Common myeloid progenitor, CD34-positive (primary cell): ENCODE results near the gene SAP130.

Experiments
- CTCF ChIA-PET: fragments of 350-600 bp; sonication (Branson Sonifier 250); formaldehyde crosslinking; loops from one replicate; lab custom pipeline; 2021; ENCODE audit warnings: antibody characterized with exemption; lab: Charles Lee
- POLR2A ChIA-PET: fragments of 350-600 bp; sonication (Branson Sonifier 250); formaldehyde crosslinking; loops from one replicate; lab custom pipeline; 2021; ENCODE audit warnings: antibody characterized with exemption; lab: Charles Lee
- DNase-seq, 3 donors: peaks; one replicate each; pipeline versions ENCODE4 v3.0.0 to v3.0.0-alpha.2; 2013
- H3K27ac ChIP-seq, 2 experiments: 1 replicate in 1 of 2; 2 replicates in 1 of 2; pipeline ENCODE4 v1.7.0; 2013; ENCODE audit warnings: inconsistent platforms in 2 of 2, low read length in 2 of 2, mild to moderate bottlenecking in 2 of 2, low read depth in 1 of 2, moderate library complexity in 1 of 2; ENCODE audit not compliant: severe bottlenecking in 2 of 2, insufficient read depth in 1 of 2, poor library complexity in 1 of 2
- H3K27me3 ChIP-seq, 5 experiments: replicated peaks in 2 of 5; 1 replicate in 3 of 5; 2 replicates in 2 of 5; pipeline versions ENCODE4 v1.6.1 to v1.7.0; 2013; ENCODE audit warnings: low read length in 4 of 5, mild to moderate bottlenecking in 2 of 5, moderate library complexity in 2 of 5, inconsistent platforms in 1 of 5; ENCODE audit not compliant: insufficient read depth in 5 of 5, control insufficient read depth in 4 of 5
- H3K36me3 ChIP-seq, 4 experiments: 1 replicate in 2 of 4; 2 replicates in 2 of 4; pipeline versions ENCODE4 v1.6.1 to v1.7.0; 2013; ENCODE audit warnings: low read length in 3 of 4, control low read depth in 1 of 4, mild to moderate bottlenecking in 1 of 4; ENCODE audit not compliant: control insufficient read depth in 4 of 4, insufficient read depth in 4 of 4
- H3K4me1 ChIP-seq, 4 experiments: 1 replicate in 3 of 4; 2 replicates in 1 of 4; pipeline versions ENCODE4 v1.6.1 to v1.7.1; 2013; ENCODE audit warnings: low read length in 3 of 4, mild to moderate bottlenecking in 3 of 4, control low read depth in 1 of 4, inconsistent platforms in 1 of 4, moderate library complexity in 1 of 4; ENCODE audit not compliant: control insufficient read depth in 4 of 4, insufficient read depth in 4 of 4; ENCODE audit errors: control extremely low read depth in 1 of 4
- H3K4me3 ChIP-seq, 7 experiments: 1 replicate in 4 of 7; 2 replicates in 3 of 7; pipeline versions ENCODE4 v1.5.1 to v1.7.0; 2013; ENCODE audit warnings: mild to moderate bottlenecking in 7 of 7, low read length in 6 of 7, moderate library complexity in 6 of 7, inconsistent platforms in 2 of 7, low read depth in 2 of 7, control low read depth in 1 of 7; ENCODE audit not compliant: insufficient read depth in 4 of 7, control insufficient read depth in 1 of 7; ENCODE audit errors: extremely low read depth in 1 of 7
- H3K9me3 ChIP-seq, 5 experiments: 1 replicate in 4 of 5; 2 replicates in 1 of 5; pipeline versions ENCODE4 v1.6.1 to v1.7.1; 2013; ENCODE audit warnings: low read length in 4 of 5, mild to moderate bottlenecking in 2 of 5, inconsistent platforms in 1 of 5, low read depth in 1 of 5, moderate library complexity in 1 of 5; ENCODE audit not compliant: control insufficient read depth in 4 of 5, insufficient read depth in 2 of 5; ENCODE audit errors: control extremely low read depth in 1 of 5
- WGBS: methylation state at CpG from one replicate; pipeline ENCODE4 v1.1.5; 2013; ENCODE audit not compliant: insufficient coverage; 5-methylcytosine and 5-hydroxymethylcytosine counted together

The SAP130 gene

GRCh38 chr2:127929449-127929848 lies 98.4 kb downstream of the SAP130 start:
- H3K36me3 ChIP-seq: no peaks in the 10 kb centered on the region
- no peaks in the 10 kb centered on the region for H3K27me3 ChIP-seq
- 100% methylated on average over 1 of the region's 1 CpG for WGBS
- H3K4me3 ChIP-seq: no peak overlapping the region
- DNase-seq: no peak
- no peak overlapping the region for H3K27ac ChIP-seq
- ChIA-PET CTCF (interaction anchor here (0.7 kb wide), 1 partner anchor 71 kb away, joined by 3 read pairs; no protein-coding TSS in a partner anchor), POLR2A (no interaction called here)
- no peaks in the 10 kb centered on the region for H3K4me1 ChIP-seq
- H3K9me3 ChIP-seq: no peaks in the 10 kb centered on the region

GRCh38 chr2:127927384-127927783 lies 100.5 kb downstream of the SAP130 start:
- Histone ChIP-seq H3K27ac (no peak overlapping the region), H3K9me3 (no peaks in the 10 kb centered on the region), H3K4me3 (no peak overlapping the region), H3K27me3 (no peaks in the 10 kb centered on the region), H3K36me3 (no peaks in the 10 kb centered on the region), H3K4me1 (no peaks in the 10 kb centered on the region)
- ChIA-PET CTCF (interaction anchor here (0.7 to 1.5 kb wide), 2 partner anchors 11 to 736 kb away, joined by 3 to 4 read pairs; no protein-coding TSS in a partner anchor), POLR2A (no interaction called here)
- no peak for DNase-seq
- no CpG with 5 or more reads among the region's 3 CpGs for WGBS

GRCh38 chr2:127917916-127918315 lies 109.9 kb downstream of the SAP130 start:
- CTCF ChIA-PET: no interaction called here
- no peaks in the 10 kb centered on the region for H3K9me3 ChIP-seq
- H3K4me1 ChIP-seq: no peaks in the 10 kb centered on the region
- WGBS: 100% methylated on average over 3 of the region's 4 CpGs
- no peaks in the 10 kb centered on the region for H3K36me3 ChIP-seq
- no peak overlapping the region for H3K4me3 ChIP-seq
- no peaks in the 10 kb centered on the region for H3K27me3 ChIP-seq
- no peak for DNase-seq
- POLR2A ChIA-PET: no interaction called here
- H3K27ac ChIP-seq: no peak overlapping the region

- no peaks in the 10 kb centered on the region for H3K9me3 ChIP-seq
- no peaks in the 10 kb centered on the region for H3K36me3 ChIP-seq
- H3K27me3 ChIP-seq: no peaks in the 10 kb centered on the region
- ChIA-PET CTCF (no interaction called here), POLR2A (no interaction called here)
- H3K4me1 ChIP-seq: peaks cover 0 to 2% (median 0%) of the 10 kb centered on the region in 4 experiments
- WGBS: 95% methylated on average over 7 of the region's 8 CpGs
- no peak for DNase-seq
- H3K27ac ChIP-seq: no peak overlapping the region
- H3K4me3 ChIP-seq: no peak overlapping the region
Observed at GRCh38 chr2:127913808-127914457, 113.9 kb downstream of the SAP130 start.

DNA sequence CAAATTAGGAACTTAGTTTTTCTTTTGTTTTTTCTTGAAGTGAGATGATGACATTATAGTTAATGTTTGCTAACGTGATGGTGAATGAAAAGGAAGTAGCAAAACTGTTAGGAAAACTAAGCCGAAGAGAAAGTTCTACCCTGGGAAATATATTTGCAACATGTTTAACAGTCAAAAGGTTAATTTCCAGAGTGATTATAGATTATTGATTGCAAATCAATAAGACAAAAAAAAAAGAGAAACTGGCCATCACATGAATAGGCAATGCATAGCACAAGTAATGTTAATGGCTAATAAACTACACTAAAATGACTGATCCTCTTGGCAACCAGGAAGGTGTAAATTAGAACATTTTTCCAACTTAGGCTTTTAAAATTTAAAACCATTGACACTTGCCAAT lies 116.1 kb downstream of the SAP130 start:
- WGBS: 20% methylated on average over 1 of the region's 2 CpGs
- Histone ChIP-seq H3K4me1 (peaks cover 0 to 2% (median 0%) of the 10 kb centered on the region in 4 experiments), H3K27ac (no peak overlapping the region), H3K36me3 (no peaks in the 10 kb centered on the region), H3K4me3 (no peak overlapping the region), H3K27me3 (no peaks in the 10 kb centered on the region), H3K9me3 (no peaks in the 10 kb centered on the region)
- no peak for DNase-seq
- ChIA-PET POLR2A (no interaction called here), CTCF (no interaction called here)

- 100% methylated on average over 1 of the region's 3 CpGs for WGBS
- no peak for DNase-seq
- Histone ChIP-seq H3K27me3 (no peaks in the 10 kb centered on the region), H3K4me1 (peaks cover 0 to 2% (median 0%) of the 10 kb centered on the region in 4 experiments), H3K27ac (no peak overlapping the region), H3K36me3 (no peaks in the 10 kb centered on the region), H3K9me3 (no peaks in the 10 kb centered on the region), H3K4me3 (no peak overlapping the region)
- CTCF ChIA-PET: no interaction called here
- POLR2A ChIA-PET: no interaction called here
Observed at GRCh38 chr2:127910415-127910814, 117.4 kb downstream of the SAP130 start.

- POLR2A ChIA-PET: no interaction called here
- H3K4me1 ChIP-seq: peaks cover 0 to 2% (median 0%) of the 10 kb centered on the region in 4 experiments
- H3K4me3 ChIP-seq: no peak overlapping the region
- CTCF ChIA-PET: interaction anchor here (1.6 kb wide), 1 partner anchor 16 kb away, joined by 5 read pairs; no protein-coding TSS in a partner anchor
- H3K9me3 ChIP-seq: no peaks in the 10 kb centered on the region
- no peaks in the 10 kb centered on the region for H3K27me3 ChIP-seq
- 80% methylated on average over 6 of the region's 6 CpGs for WGBS
- H3K36me3 ChIP-seq: no peaks in the 10 kb centered on the region
- H3K27ac ChIP-seq: no peak overlapping the region
- DNase-seq: no peak
Observed at GRCh38 chr2:127909019-127909418, 118.8 kb downstream of the SAP130 start.
